OCI-LY7 (cell line): ENCODE data around the gene DUOX2. TPM values are rescaled to one million over a fixed set of nuclear protein-coding genes. Genes with fewer than 3 reads are reported as not detected.

Source experiments
- BruUV-seq: library from RNA; stranded (reverse); fragments of 400-500 nt; replicated peaks from 2 replicates; lab custom pipeline; 2021; lab: Mats Ljungman, UMichigan
- CTCF ChIA-PET: fragments of 300-600 bp; sonication (Branson Sonifier 250); formaldehyde crosslinking; loops from one replicate; lab custom pipeline; 2022; ENCODE audit warnings: antibody characterized with exemption; ENCODE audit not compliant: unreplicated experiment; lab: Charles Lee
- POLR2A ChIA-PET: fragments of 300-600 bp; sonication (Branson Sonifier 250); formaldehyde crosslinking; loops from one replicate; lab custom pipeline; 2022; ENCODE audit warnings: antibody characterized with exemption; lab: Charles Lee
- DNase-seq: peaks from one replicate; pipeline ENCODE4 v3.0.0-alpha.2; 2015; ENCODE audit warnings: low spot score
- H2AFZ ChIP-seq: fragments of 200-600 bp; sonication (generic), shearing (Covaris generic); 2 replicates; pipeline ENCODE4 v1.6.1; 2014; ENCODE audit warnings: mild to moderate bottlenecking, antibody characterized with exemption, low read length, moderate library complexity
- H3K27ac ChIP-seq: fragments of 200-600 bp; sonication (generic); 2 replicates; pipeline ENCODE4 v1.5.1; 2014; ENCODE audit warnings: mixed run types, low read depth, mild to moderate bottlenecking, moderate library complexity, low read length, inconsistent platforms; ENCODE audit not compliant: poor library complexity, severe bottlenecking
- H3K36me3 ChIP-seq: fragments of 200-600 bp; sonication (generic); 2 replicates; pipeline ENCODE4 v1.6.1; 2014; ENCODE audit warnings: mild to moderate bottlenecking, antibody characterized with exemption, low read length, moderate library complexity, mixed read lengths; ENCODE audit not compliant: insufficient read depth
- H3K4me1 ChIP-seq: fragments of 200-600 bp; sonication (generic); 2 replicates; pipeline ENCODE4 v1.5.1; 2014; ENCODE audit warnings: mild to moderate bottlenecking, low read length; ENCODE audit not compliant: insufficient read depth, poor library complexity, severe bottlenecking
- H3K4me2 ChIP-seq: fragments of 200-600 bp; sonication (generic); 2 replicates; pipeline ENCODE4 v1.6.1; 2014; ENCODE audit warnings: mild to moderate bottlenecking, low read length
- H3K4me3 ChIP-seq: fragments of 200-600 bp; sonication (generic); 2 replicates; pipeline ENCODE4 v1.5.1; 2014; ENCODE audit warnings: mild to moderate bottlenecking, low read depth, low read length; ENCODE audit not compliant: poor library complexity, severe bottlenecking
- H3K79me2 ChIP-seq: fragments of 200-600 bp; sonication (generic); 2 replicates; pipeline ENCODE4 v1.6.1; 2016; ENCODE audit warnings: low read depth, mild to moderate bottlenecking, low read length, moderate library complexity, mixed read lengths; ENCODE audit not compliant: insufficient read depth
- H3K9me2 ChIP-seq: fragments of 200-600 bp; sonication (generic); 2 replicates; pipeline ENCODE4 v1.6.1; 2016; ENCODE audit warnings: mild to moderate bottlenecking, low read length, mixed read lengths; ENCODE audit not compliant: insufficient read depth
- H3K9me3 ChIP-seq: fragments of 200-600 bp; sonication (generic); 2 replicates; pipeline ENCODE4 v1.6.1; 2014; ENCODE audit warnings: mild to moderate bottlenecking, mixed run types, low read length, mixed read lengths
- H4K20me1 ChIP-seq: fragments of 200-600 bp; sonication (generic); 2 replicates; pipeline ENCODE4 v1.6.1; 2014; ENCODE audit warnings: mild to moderate bottlenecking, antibody characterized with exemption, low read length, moderate library complexity, mixed read lengths; ENCODE audit not compliant: insufficient read depth
- EZH2phosphoT487 ChIP-seq: fragments of 200-600 bp; sonication (generic); IDR thresholded peaks from 2 replicates; pipeline ENCODE4 v1.6.1; 2018; ENCODE audit warnings: low read depth, borderline replicate concordance, mild to moderate bottlenecking, mixed run types, antibody characterized with exemption, low read length, moderate library complexity, mixed read lengths
- intact Hi-C: fragments of 100-400 bp; cut with micrococcal nuclease; formaldehyde crosslinking; loops from one replicate; pipeline ENCODE4 v1.10.0; 2022; ENCODE audit not compliant: unreplicated experiment
- total RNA-seq, 2 experiments: library from RNA; depleted of rRNA in 1 of 2; stranded (reverse); fragments of >200 nt in 1 of 2; shearing (Covaris generic) in 1 of 2; gene quantifications; 2 replicates each; pipeline ENCODE4 v1.2.3, GENCODE V29; 2014 to 2022
- TF ChIP-seq, protein P1 (sequence below): fragments of 200-600 bp; sonication (generic); conservative IDR thresholded peaks from 2 replicates; pipeline ENCODE4 v1.5.1; 2014; ENCODE audit warnings: mild to moderate bottlenecking, antibody characterized with exemption, low read length, moderate library complexity, mixed read lengths

DUOX2 gene
- total RNA-seq, 2 experiments from 2014 or later = 0.03 to 0.06 TPM

DNA sequence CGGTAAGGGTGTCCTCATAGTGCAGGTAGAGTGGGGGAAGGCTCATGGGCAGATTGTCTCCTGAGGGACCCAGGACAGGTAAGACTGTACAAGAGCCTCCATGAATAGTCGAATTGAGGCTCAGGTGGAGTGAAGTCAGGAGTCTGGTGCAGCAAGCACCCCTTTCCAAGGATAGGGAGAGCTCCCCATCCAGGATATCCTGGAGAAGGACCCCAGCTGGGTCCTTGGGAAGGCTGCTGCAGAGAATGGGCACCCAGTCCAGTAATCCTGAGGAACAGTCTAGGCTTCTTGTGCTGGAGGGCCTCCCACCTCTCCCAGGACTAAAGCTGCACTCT lies 746 bp upstream of the DUOX2 start:
- Histone ChIP-seq H3K9me2 (no peaks in the 10 kb centered on the region), H3K27ac (no peak overlapping the region), H3K4me2 (no peak overlapping the region; the same call in 1 of the 2 replicates), H3K79me2 (no peaks in the 10 kb centered on the region), H2AFZ (no peak overlapping the region), H3K36me3 (no peaks in the 10 kb centered on the region), H4K20me1 (no peaks in the 10 kb centered on the region), H3K9me3 (no peaks in the 10 kb centered on the region), H3K4me1 (no peaks in the 10 kb centered on the region), H3K4me3 (no peak overlapping the region)
- intact Hi-C loops = no loop called here
- CTCF ChIA-PET = no interaction called here
- no TSS peak for BruUV-seq
- no peak for TF ChIP-seq EZH2phosphoT487
- TF ChIP-seq, protein P1, sequence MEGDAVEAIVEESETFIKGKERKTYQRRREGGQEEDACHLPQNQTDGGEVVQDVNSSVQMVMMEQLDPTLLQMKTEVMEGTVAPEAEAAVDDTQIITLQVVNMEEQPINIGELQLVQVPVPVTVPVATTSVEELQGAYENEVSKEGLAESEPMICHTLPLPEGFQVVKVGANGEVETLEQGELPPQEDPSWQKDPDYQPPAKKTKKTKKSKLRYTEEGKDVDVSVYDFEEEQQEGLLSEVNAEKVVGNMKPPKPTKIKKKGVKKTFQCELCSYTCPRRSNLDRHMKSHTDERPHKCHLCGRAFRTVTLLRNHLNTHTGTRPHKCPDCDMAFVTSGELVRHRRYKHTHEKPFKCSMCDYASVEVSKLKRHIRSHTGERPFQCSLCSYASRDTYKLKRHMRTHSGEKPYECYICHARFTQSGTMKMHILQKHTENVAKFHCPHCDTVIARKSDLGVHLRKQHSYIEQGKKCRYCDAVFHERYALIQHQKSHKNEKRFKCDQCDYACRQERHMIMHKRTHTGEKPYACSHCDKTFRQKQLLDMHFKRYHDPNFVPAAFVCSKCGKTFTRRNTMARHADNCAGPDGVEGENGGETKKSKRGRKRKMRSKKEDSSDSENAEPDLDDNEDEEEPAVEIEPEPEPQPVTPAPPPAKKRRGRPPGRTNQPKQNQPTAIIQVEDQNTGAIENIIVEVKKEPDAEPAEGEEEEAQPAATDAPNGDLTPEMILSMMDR = no peak
- POLR2A ChIA-PET = no interaction called here
- no peak for DNase-seq

DNA sequence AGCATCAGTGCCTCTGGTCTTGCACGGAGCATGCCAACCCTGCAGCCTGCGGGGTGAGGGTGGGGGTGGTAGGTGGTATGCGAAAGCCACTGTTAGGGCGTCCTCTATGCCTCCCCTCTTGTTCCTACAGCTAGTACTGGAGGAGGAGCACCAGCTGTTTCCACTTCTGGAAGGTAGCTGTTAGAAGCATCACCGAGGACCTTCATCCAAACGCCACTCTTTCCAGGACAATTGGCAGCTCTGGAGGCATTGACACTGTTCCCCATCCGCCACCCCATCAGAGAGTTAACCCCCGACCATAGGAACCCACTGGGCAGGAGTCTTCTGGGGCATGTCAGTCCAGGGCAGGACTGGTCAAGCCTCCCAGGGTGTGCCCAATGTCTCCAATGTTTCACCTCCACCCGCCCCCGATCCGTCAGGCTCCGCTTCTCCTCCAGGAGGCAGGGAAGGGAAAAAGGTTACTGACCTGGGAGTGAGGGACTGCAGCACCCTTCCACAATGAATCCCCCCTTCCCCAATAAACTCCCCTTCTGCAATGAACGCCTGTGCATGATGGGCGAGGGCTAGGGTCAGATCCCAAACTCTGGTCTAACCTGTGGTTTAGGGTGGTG lies 487 bp downstream of the DUOX2 start:
- Histone ChIP-seq H3K4me2 (no peak overlapping the region; the same call in 1 of the 2 replicates), H2AFZ (no peak overlapping the region), H3K36me3 (no peaks in the 10 kb centered on the region), H3K4me3 (no peak overlapping the region), H3K27ac (no peak overlapping the region), H3K4me1 (no peaks in the 10 kb centered on the region), H3K79me2 (no peaks in the 10 kb centered on the region), H3K9me3 (no peaks in the 10 kb centered on the region), H4K20me1 (no peaks in the 10 kb centered on the region), H3K9me2 (no peaks in the 10 kb centered on the region)
- intact Hi-C loops = no loop called here
- TF ChIP-seq EZH2phosphoT487 = no peak
- TF ChIP-seq, protein P1 = no peak
- CTCF ChIA-PET = no interaction called here
- POLR2A ChIA-PET = no interaction called here
- no peak for DNase-seq
- no TSS peak for BruUV-seq

DNA sequence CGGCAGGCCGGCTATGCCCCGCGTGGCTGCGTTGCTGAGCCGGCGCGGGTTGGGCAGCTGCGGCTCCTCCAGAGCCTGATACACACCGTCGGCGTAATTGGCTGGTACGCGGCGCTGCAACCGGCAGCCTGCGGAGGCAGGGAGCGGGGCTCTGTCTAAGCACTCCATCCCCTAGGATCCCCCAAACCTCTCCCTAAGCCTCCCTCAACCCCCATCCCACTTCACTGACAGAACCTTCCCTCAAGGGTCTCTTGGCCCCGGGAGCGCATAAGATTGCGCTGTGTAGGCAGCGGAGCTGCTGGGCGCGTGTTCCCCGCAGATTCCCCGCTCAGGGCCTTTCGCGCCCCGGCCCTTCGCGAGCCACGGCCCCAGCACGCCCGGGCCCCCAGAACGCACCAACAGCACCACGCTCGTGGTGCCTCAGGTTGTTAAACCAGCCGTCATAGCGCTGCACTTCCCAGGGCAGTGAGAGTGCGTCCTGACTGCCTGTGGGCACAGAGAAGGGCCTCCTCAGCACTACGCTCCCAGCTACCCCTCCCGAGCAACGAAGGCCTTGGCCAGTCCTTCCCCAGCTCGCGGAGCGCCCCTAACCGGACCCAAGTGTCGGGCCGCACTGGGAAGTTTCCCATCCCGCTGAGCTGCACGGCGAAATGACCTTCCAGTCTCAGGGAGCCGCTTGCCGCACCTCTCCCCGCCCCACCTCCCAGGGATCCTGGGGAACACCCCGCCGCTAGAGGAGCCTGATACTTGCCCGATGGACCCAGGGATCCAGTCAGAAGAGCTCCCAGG lies 1.2 kb downstream of the DUOX2 start:
- Histone ChIP-seq H4K20me1 (no peaks in the 10 kb centered on the region), H3K79me2 (no peaks in the 10 kb centered on the region), H3K9me2 (no peaks in the 10 kb centered on the region), H3K4me2 (no peak overlapping the region), H3K27ac (no peak overlapping the region), H3K4me3 (no peak overlapping the region), H2AFZ (no peak overlapping the region), H3K4me1 (no peaks in the 10 kb centered on the region), H3K36me3 (no peaks in the 10 kb centered on the region), H3K9me3 (no peaks in the 10 kb centered on the region)
- no peak for DNase-seq
- CTCF ChIA-PET = no interaction called here
- intact Hi-C loops = no loop called here
- BruUV-seq = no TSS peak
- TF ChIP-seq EZH2phosphoT487 = no peak
- TF ChIP-seq, protein P1 = no peak
- POLR2A ChIA-PET = no interaction called here
